Gastrocnemius medialis (tissue), 4 donors: ENCODE results near the gene TMEM132A. TPM values are rescaled to one million over a fixed set of nuclear protein-coding genes. Genes with fewer than 3 reads are reported as not detected.

Experiments used
- ATAC-seq, 2 donors: fragments of 150-250 bp; one replicate each; pipeline ENCODE4 v1.9.1; 2016
- DNase-seq, 2 donors: peaks; one replicate each; pipeline ENCODE4 v3.0.0-alpha.2; 2019
- H3K27ac ChIP-seq, 4 donors: fragments of 200-600 bp; sonication (generic); 1 replicate in 1 of 4; 2 replicates in 3 of 4; pipeline ENCODE4 v1.5.1; 2016 to 2018; ENCODE audit warnings: mild to moderate bottlenecking in 2 of 4, moderate library complexity in 1 of 4
- H3K27me3 ChIP-seq, 3 donors: fragments of 200-600 bp; sonication (generic) in 2 of 3; 1 replicate in 1 of 3; 2 replicates in 2 of 3; pipeline versions ENCODE4 v1.5.1 to v1.6.0; 2016 to 2019; ENCODE audit warnings: mild to moderate bottlenecking in 1 of 3, moderate library complexity in 1 of 3
- H3K36me3 ChIP-seq, 2 donors: fragments of 200-600 bp; sonication (generic) in 1 of 2; one replicate each; pipeline ENCODE4 v1.5.1; 2017 to 2018
- H3K4me1 ChIP-seq, 2 donors: fragments of 200-600 bp; sonication (generic) in 1 of 2; one replicate each; pipeline ENCODE4 v1.5.1; 2016 to 2017; ENCODE audit warnings: mild to moderate bottlenecking in 2 of 2
- H3K4me3 ChIP-seq, 4 donors: fragments of 200-600 bp; sonication (generic) in 3 of 4; 1 replicate in 1 of 4; 2 replicates in 3 of 4; pipeline ENCODE4 v1.5.1; 2016 to 2019; ENCODE audit warnings: mild to moderate bottlenecking in 2 of 4
- H3K9me3 ChIP-seq, 3 donors: fragments of 200-600 bp; sonication (generic) in 2 of 3; 1 replicate in 1 of 3; 2 replicates in 2 of 3; pipeline ENCODE4 v1.5.1; 2016 to 2019
- CTCF ChIP-seq, 5 experiments: fragments of 450-650 bp in 3 of 5; fragments of 200-600 bp in 2 of 5; sonication (generic) in 2 of 5; IDR thresholded peaks in 4 of 5; conservative IDR thresholded peaks in 1 of 5; 1 replicate in 4 of 5; 2 replicates in 1 of 5; pipeline ENCODE4 v1.5.1; 2016 to 2019; ENCODE audit warnings: antibody characterized with exemption in 5 of 5, mild to moderate bottlenecking in 3 of 5, moderate library complexity in 3 of 5
- POLR2A ChIP-seq, 2 donors: fragments of 450-650 bp; IDR thresholded peaks; one replicate each; pipeline ENCODE4 v1.6.1; 2017; ENCODE audit warnings: antibody characterized with exemption in 2 of 2, mild to moderate bottlenecking in 2 of 2, moderate library complexity in 2 of 2
- in situ Hi-C, 4 donors: fragments of 200-750 bp; cut with MboI; loops; one replicate each; pipeline versions ENCODE4 v1.15.0 to v1.8.0; 2017; ENCODE audit warnings: low sequenced_read_pairs in 4 of 4
- intact Hi-C: fragments of 100-400 bp; cut with DNase I; formaldehyde crosslinking; loops from one replicate; pipeline ENCODE4 v1.15.1; 2023; ENCODE audit warnings: low total_unique reads
- total RNA-seq, 4 donors: library from RNA; depleted of rRNA; stranded (reverse); fragments of >200 nt; gene quantifications; one replicate each; pipeline versions ENCODE4 v1.1.0 to v1.2.3, GENCODE V29; 2016

Gene TMEM132A, protein sequence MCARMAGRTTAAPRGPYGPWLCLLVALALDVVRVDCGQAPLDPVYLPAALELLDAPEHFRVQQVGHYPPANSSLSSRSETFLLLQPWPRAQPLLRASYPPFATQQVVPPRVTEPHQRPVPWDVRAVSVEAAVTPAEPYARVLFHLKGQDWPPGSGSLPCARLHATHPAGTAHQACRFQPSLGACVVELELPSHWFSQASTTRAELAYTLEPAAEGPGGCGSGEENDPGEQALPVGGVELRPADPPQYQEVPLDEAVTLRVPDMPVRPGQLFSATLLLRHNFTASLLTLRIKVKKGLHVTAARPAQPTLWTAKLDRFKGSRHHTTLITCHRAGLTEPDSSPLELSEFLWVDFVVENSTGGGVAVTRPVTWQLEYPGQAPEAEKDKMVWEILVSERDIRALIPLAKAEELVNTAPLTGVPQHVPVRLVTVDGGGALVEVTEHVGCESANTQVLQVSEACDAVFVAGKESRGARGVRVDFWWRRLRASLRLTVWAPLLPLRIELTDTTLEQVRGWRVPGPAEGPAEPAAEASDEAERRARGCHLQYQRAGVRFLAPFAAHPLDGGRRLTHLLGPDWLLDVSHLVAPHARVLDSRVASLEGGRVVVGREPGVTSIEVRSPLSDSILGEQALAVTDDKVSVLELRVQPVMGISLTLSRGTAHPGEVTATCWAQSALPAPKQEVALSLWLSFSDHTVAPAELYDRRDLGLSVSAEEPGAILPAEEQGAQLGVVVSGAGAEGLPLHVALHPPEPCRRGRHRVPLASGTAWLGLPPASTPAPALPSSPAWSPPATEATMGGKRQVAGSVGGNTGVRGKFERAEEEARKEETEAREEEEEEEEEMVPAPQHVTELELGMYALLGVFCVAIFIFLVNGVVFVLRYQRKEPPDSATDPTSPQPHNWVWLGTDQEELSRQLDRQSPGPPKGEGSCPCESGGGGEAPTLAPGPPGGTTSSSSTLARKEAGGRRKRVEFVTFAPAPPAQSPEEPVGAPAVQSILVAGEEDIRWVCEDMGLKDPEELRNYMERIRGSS
- 1 to 10 TPM; 2.5 to 3.7 (median 3.1) TPM for total RNA-seq

GRCh38 chr11:60924110-60924905 is at the start of gene TMEM132A:
Gene TMEM132A, plus strand, starts transcription at chr11:60924460. Its CDS starts 174 bp downstream, at chr11:60924634.
- no peak for TF ChIP-seq POLR2A (IDR thresholded peaks at IDR 0.05)
- no peak for TF ChIP-seq CTCF (IDR thresholded peaks at IDR 0.05 in 4 of 5, conservative IDR thresholded peaks at IDR 0.05 in 1 of 5)
- in situ Hi-C loops: loop anchor here in 1 of 4 donors (25.0 kb wide), 1 partner anchor 238 kb away; the partner anchor contains the start of gene VPS37C
- DNase-seq (peak in 1 of 2 donors; percentile 55), ATAC-seq (peak; percentile 55 to 68)
- intact Hi-C loops: no loop called here
- Histone ChIP-seq H3K9me3 (no peaks in the 10 kb centered on the region), H3K36me3 (peaks cover 0 to 36% of the 10 kb centered on the region in 2 donors), H3K27ac (peak within 1 kb of the TSS in 2 of 4 donors; percentile 20 to 52), H3K4me1 (peaks cover 10 to 26% of the 10 kb centered on the region in 2 donors), H3K27me3 (peaks cover 10 to 29% (median 21%) of the 10 kb centered on the region in 3 donors), H3K4me3 (peak within 1 kb of the TSS; percentile 57 to 70 (median 62))

GRCh38 chr11:60875366-60876167 is 48.7 kb upstream of the TMEM132A start:
- H3K4me3 ChIP-seq: no peak overlapping the region
- no peaks in the 10 kb centered on the region for H3K9me3 ChIP-seq
- H3K27me3 ChIP-seq: no peaks in the 10 kb centered on the region
- intact Hi-C loops (no loop called here), in situ Hi-C loops (no loop called here)
- no peaks in the 10 kb centered on the region for H3K36me3 ChIP-seq
- H3K4me1 ChIP-seq: peaks cover 72 to 76% of the 10 kb centered on the region in 2 donors
- no peak for DNase-seq
- TF ChIP-seq POLR2A (IDR thresholded peaks at IDR 0.05) (no peak), CTCF (IDR thresholded peaks at IDR 0.05 in 4 of 5, conservative IDR thresholded peaks at IDR 0.05 in 1 of 5) (no peak)
- no peak for ATAC-seq
- H3K27ac ChIP-seq: peak overlapping the region in 3 of 4 donors; percentile 22 to 78 (median 39)

GRCh38 chr11:60876168-60876485 is 48.1 kb upstream of the TMEM132A start:
- no peak for ATAC-seq
- Histone ChIP-seq H3K4me3 (no peak overlapping the region), H3K27me3 (no peaks in the 10 kb centered on the region), H3K27ac (peak overlapping the region in 3 of 4 donors; percentile 22 to 78 (median 36)), H3K36me3 (no peaks in the 10 kb centered on the region), H3K4me1 (peaks cover 67 to 74% of the 10 kb centered on the region in 2 donors), H3K9me3 (no peaks in the 10 kb centered on the region)
- DNase-seq: no peak
- in situ Hi-C loops (no loop called here), intact Hi-C loops (no loop called here)
- no peak for TF ChIP-seq POLR2A (IDR thresholded peaks at IDR 0.05)
- no peak for TF ChIP-seq CTCF (IDR thresholded peaks at IDR 0.05 in 4 of 5, conservative IDR thresholded peaks at IDR 0.05 in 1 of 5)
